ENCODE measurements around the gene SLC35F2. TPM values are rescaled to one million over a fixed set of nuclear protein-coding genes. Genes with fewer than 3 reads are reported as not detected.
"Not testable (repeated sequence)": the region's sequence is repeated elsewhere in the genome, so short reads cannot be mapped to it uniquely, and the experiment has no call there.

SLC35F2 gene
- total RNA-seq, 1 experiment from 2014 or later, result 135 TPM

DNA sequence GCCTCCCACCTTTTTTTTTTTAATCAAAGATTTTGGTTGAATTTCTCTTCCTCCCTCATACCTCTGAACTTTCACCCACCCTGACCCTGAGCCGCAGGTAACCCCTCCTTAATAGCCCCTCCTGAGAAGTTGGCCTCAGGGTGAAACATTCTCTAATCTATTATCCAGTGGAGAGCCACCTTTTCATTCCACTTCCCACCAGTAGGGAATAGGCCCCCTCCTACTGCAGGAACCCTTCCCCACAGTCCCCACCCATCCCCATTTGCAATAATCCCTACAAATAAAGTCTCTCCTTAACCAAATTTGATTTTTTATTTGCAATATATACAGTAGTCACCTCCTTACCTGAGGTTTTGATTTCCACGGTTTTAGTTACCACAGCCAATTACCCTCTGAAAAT, 2.1 kb upstream of the SLC35F2 start:
- no peak for DNase-seq
- H3K9me3 ChIP-seq (ENCODE audit: low read length), result no peaks in the 10 kb centered on the region
- no peak overlapping the region for H3K9ac ChIP-seq (ENCODE audit: low read length)
- H3K27me3 ChIP-seq (ENCODE audit: low read length), result no peaks in the 10 kb centered on the region
- H3K9me2 ChIP-seq (replicated peaks; ENCODE audit: insufficient read depth, low read length), result no peaks in the 10 kb centered on the region
- H3K79me2 ChIP-seq (ENCODE audit: low read length), result peaks cover 35% of the 10 kb centered on the region
- H3K27ac ChIP-seq (ENCODE audit: low read length), result no peak overlapping the region
- H3K36me3 ChIP-seq (ENCODE audit: insufficient read depth, low read length), result no peaks in the 10 kb centered on the region
- H3K4me1 ChIP-seq (ENCODE audit: low read length), result peaks cover 24% of the 10 kb centered on the region
- no peak overlapping the region for H3K4me3 ChIP-seq (ENCODE audit: low read length)
- H4K20me1 ChIP-seq (ENCODE audit: insufficient read depth, low read depth, low read length), result peaks cover 12% of the 10 kb centered on the region; the same call in 1 of the 2 replicates
- H2AFZ ChIP-seq (ENCODE audit: low read length), result no peak overlapping the region
- H3K4me2 ChIP-seq (ENCODE audit: low read depth, low read length, poor library complexity, severe bottlenecking), result no peak overlapping the region

DNA sequence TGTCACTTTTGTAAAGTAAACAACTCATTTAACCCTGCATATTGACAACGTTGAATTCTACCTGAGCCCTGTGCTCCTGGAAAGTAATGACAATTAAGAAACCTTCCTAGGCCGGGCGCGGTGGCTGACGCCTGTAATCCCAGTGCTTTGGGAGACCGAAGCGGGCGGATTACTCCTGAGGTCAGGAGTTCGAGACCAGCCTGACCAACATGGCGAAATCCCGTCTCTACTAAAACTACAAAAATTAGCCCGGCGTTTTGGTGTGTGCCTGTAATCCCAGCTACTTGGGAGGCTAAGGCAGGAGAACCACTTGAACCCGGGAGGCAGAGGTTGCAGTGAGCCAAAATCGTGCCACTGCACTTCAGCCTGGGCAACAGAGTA, 1.6 kb upstream of the SLC35F2 start:
- H3K4me3 ChIP-seq (ENCODE audit: low read length), result peak overlapping the region; percentile 82; the same call in 1 of the 2 replicates
- H3K4me2 ChIP-seq (ENCODE audit: low read depth, low read length, poor library complexity, severe bottlenecking), result peak overlapping the region; percentile 89
- not testable (repeated sequence) for H3K27ac ChIP-seq (ENCODE audit: low read length); H3K9me2 ChIP-seq (replicated peaks; ENCODE audit: insufficient read depth, low read length); H3K27me3 ChIP-seq (ENCODE audit: low read length); H3K9me3 ChIP-seq (ENCODE audit: low read length); H3K36me3 ChIP-seq (ENCODE audit: insufficient read depth, low read length); DNase-seq
- H3K4me1 ChIP-seq (ENCODE audit: low read length), result peaks cover 24% of the 10 kb centered on the region
- H2AFZ ChIP-seq (ENCODE audit: low read length), result peak overlapping the region; percentile 97
- peaks cover 13% of the 10 kb centered on the region; the same call in 1 of the 2 replicates for H4K20me1 ChIP-seq (ENCODE audit: insufficient read depth, low read depth, low read length)
- H3K9ac ChIP-seq (ENCODE audit: low read length), result peak overlapping the region; percentile 85
- H3K79me2 ChIP-seq (ENCODE audit: low read length), result peaks cover 40% of the 10 kb centered on the region

DNA sequence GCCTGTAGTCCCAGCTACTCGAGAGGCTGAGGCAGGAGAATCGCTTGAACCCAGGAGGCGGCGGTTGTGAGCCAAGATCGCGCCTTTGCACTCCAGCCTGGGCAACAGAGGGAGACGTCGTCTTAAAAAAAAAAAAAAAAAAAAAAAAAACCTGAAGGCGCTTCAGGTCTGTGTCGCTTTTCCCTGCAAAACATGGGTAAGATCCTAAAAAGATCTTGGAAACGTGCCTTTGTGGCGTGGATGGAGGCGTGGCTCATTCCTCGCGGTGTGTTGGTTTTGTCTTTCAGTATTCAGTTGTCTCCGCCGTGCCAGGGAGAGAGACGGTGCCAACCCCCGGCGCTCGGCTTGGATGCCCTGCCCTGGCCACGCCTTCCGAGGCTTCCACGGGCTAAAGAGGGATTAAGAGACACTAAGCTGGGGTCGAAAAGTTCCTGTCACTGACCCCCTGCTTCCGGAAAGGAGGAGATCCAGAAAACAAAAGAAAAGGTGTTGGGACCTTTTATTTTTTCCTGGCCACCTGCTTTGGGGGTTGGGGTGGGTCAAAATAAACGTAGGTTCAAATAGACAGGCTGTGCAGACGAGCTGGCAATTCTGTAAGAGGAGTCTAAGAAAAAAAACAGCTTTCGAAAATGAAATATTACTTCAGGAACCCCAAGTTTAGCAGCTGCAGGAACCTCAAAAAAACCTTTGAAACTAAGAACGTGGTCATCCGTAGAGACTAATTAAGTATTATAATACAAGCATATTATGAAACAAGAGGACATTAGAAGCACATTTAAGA, 1.1 kb upstream of the SLC35F2 start:
- H3K9ac ChIP-seq (ENCODE audit: low read length), result peak overlapping the region; percentile 85
- H3K27me3 ChIP-seq (ENCODE audit: low read length), result no peaks in the 10 kb centered on the region
- peaks cover 19% of the 10 kb centered on the region for H4K20me1 ChIP-seq (ENCODE audit: insufficient read depth, low read depth, low read length)
- peak overlapping the region; percentile 82 for H3K4me3 ChIP-seq (ENCODE audit: low read length)
- no peaks in the 10 kb centered on the region for H3K9me2 ChIP-seq (replicated peaks; ENCODE audit: insufficient read depth, low read length)
- peak overlapping the region; percentile 97 for H2AFZ ChIP-seq (ENCODE audit: low read length)
- H3K27ac ChIP-seq (ENCODE audit: low read length), result 0 out of 2 replicates have a peak overlapping the region, but pooled peaks have one; percentile 56
- no peaks in the 10 kb centered on the region for H3K9me3 ChIP-seq (ENCODE audit: low read length)
- peak overlapping the region; percentile 89 for H3K4me2 ChIP-seq (ENCODE audit: low read depth, low read length, poor library complexity, severe bottlenecking)
- peaks cover 5% of the 10 kb centered on the region; the same call in 1 of the 2 replicates for H3K36me3 ChIP-seq (ENCODE audit: insufficient read depth, low read length)
- DNase-seq, result peak; percentile 78
- H3K4me1 ChIP-seq (ENCODE audit: low read length), result peaks cover 24% of the 10 kb centered on the region
- H3K79me2 ChIP-seq (ENCODE audit: low read length), result peaks cover 46% of the 10 kb centered on the region

DNA sequence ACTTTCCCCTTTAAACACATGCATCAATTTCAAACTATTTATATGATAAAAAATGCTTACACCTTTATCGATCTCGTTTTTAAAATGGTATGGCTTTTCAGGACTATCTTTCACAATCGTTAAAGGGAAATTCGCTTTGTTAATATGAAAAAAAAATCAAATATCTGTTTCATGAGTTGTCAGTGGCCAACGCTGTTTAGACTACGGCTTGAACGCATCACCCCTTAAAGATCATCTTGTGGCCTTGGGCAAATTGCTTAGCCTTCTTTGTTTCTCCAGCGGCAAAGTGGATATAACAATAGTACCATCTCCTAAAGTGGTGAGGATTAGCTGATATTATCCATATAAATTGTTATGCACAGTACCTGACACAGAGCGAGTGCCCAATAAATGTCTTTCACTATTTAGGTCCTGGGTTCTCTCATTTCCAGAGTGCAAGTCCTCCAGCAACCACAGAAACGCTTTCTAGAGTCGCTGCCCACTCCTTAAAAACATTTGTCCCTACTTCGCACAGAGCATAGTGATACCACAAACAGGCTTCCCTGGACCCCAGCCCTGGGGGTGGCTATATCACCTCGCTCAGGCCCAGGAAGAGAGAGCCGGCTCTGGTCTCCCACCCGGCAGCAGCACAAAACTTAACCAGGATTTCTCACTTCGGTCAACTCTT, 904 bp downstream of the SLC35F2 start:
- peak overlapping the region; percentile 97 for H2AFZ ChIP-seq (ENCODE audit: low read length)
- H3K27me3 ChIP-seq (ENCODE audit: low read length), result no peaks in the 10 kb centered on the region
- peak overlapping the region; percentile 85 for H3K9ac ChIP-seq (ENCODE audit: low read length)

DNA sequence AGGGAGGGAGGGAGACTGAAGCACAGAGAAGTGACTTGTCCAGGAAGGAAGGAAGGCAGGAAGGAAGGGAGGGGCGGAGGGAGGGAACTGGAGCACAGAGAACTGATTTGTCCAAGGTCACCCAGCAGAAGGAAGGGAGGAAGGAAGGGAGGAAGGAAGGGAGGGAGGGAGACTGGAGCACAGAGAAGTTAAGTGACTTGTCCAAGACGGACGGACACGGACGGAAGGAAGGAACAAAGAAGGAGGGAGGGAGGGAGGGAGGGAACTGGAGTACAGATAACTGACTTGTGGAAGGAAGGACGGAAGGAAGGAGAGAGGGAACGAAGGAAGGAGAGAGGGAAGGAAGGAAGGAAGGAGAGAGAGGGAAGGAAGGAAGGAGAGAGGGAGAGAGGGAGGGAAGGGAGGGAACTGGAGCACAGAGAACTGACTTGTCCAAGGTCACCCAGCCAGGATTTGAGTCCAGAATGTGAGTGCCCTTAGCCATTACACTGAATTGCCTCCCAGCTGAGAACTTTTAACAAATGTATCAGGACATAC, 1.5 kb downstream of the SLC35F2 start:
- H3K4me2 ChIP-seq (ENCODE audit: low read depth, low read length, poor library complexity, severe bottlenecking), result peak overlapping the region; percentile 89
- peaks cover 5% of the 10 kb centered on the region; the same call in 1 of the 2 replicates for H3K36me3 ChIP-seq (ENCODE audit: insufficient read depth, low read length)
- no peaks in the 10 kb centered on the region for H3K9me3 ChIP-seq (ENCODE audit: low read length)
- peak overlapping the region; percentile 82 for H3K4me3 ChIP-seq (ENCODE audit: low read length)
- no peaks in the 10 kb centered on the region for H3K27me3 ChIP-seq (ENCODE audit: low read length)
- peaks cover 24% of the 10 kb centered on the region for H3K4me1 ChIP-seq (ENCODE audit: low read length)
- H3K27ac ChIP-seq (ENCODE audit: low read length), result peak overlapping the region; percentile 56; the same call in 1 of the 2 replicates
- H3K79me2 ChIP-seq (ENCODE audit: low read length), result peaks cover 72% of the 10 kb centered on the region
- no peak overlapping the region for H2AFZ ChIP-seq (ENCODE audit: low read length)
- H3K9ac ChIP-seq (ENCODE audit: low read length), result peak overlapping the region; percentile 85
- DNase-seq, result peak; percentile 55
- H3K9me2 ChIP-seq (replicated peaks; ENCODE audit: insufficient read depth, low read length), result no peaks in the 10 kb centered on the region
- peaks cover 26% of the 10 kb centered on the region for H4K20me1 ChIP-seq (ENCODE audit: insufficient read depth, low read depth, low read length)

More for the DNA sequence above, 904 bp downstream of the SLC35F2 start:
- H4K20me1 ChIP-seq (ENCODE audit: insufficient read depth, low read depth, low read length), result peaks cover 25% of the 10 kb centered on the region
- no peaks in the 10 kb centered on the region for H3K9me2 ChIP-seq (replicated peaks; ENCODE audit: insufficient read depth, low read length)
- peak overlapping the region; percentile 89 for H3K4me2 ChIP-seq (ENCODE audit: low read depth, low read length, poor library complexity, severe bottlenecking)
- no peak for DNase-seq
- no peaks in the 10 kb centered on the region for H3K9me3 ChIP-seq (ENCODE audit: low read length)
- H3K4me1 ChIP-seq (ENCODE audit: low read length), result peaks cover 24% of the 10 kb centered on the region
- H3K27ac ChIP-seq (ENCODE audit: low read length), result peak overlapping the region; percentile 56
- H3K79me2 ChIP-seq (ENCODE audit: low read length), result peaks cover 65% of the 10 kb centered on the region
- H3K36me3 ChIP-seq (ENCODE audit: insufficient read depth, low read length), result peaks cover 5% of the 10 kb centered on the region; the same call in 1 of the 2 replicates
- peak overlapping the region; percentile 82 for H3K4me3 ChIP-seq (ENCODE audit: low read length)

DNA sequence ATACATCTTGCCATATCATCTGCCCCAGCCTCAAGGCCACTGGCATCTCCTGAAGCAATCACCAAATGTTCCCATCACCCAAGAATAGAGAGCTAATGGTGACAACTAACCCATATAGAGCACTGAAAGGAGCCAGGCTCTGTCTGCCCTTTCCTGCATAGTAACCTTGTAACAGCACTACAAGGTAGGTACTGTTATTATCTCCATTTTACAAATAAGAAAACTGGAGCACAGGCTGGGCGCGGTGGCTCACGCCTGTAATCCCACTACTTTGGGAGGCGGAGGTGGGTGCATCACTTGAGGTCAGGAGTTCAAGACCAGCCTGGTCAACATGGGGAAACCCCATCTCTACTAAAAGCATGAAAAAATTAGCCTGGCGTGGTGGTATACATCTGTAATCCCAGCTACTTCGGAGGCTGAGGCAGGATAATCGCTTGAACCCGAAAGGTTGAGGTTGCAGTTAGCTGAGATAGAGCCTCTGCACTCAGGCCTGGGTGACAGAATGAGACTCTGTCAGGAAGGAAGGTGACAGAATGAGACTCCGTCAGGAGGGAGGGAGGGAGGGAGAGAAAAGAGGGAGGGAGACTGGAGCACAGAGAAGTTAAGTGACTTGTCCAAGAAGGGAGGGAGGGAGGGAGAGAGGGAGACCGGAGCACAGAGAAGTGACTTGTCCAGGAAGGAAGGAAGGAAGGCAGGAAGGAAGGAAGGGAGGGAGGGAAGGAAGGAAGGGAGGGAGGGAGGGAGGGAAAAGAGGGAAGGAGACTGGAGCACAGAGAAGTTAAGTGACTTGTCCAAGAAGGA, 2.2 kb downstream of the SLC35F2 start:
- H3K4me1 ChIP-seq (ENCODE audit: low read length), result peaks cover 24% of the 10 kb centered on the region
- H3K9me3 ChIP-seq (ENCODE audit: low read length), result no peaks in the 10 kb centered on the region
- no peaks in the 10 kb centered on the region for H3K27me3 ChIP-seq (ENCODE audit: low read length)
- H3K9ac ChIP-seq (ENCODE audit: low read length), result peak overlapping the region; percentile 85; the same call in 1 of the 2 replicates
- H3K4me3 ChIP-seq (ENCODE audit: low read length), result peak overlapping the region; percentile 82; the same call in 1 of the 2 replicates
- no peaks in the 10 kb centered on the region for H3K9me2 ChIP-seq (replicated peaks; ENCODE audit: insufficient read depth, low read length)
- H3K36me3 ChIP-seq (ENCODE audit: insufficient read depth, low read length), result peaks cover 5% of the 10 kb centered on the region; the same call in 1 of the 2 replicates
- H4K20me1 ChIP-seq (ENCODE audit: insufficient read depth, low read depth, low read length), result peaks cover 33% of the 10 kb centered on the region
- peaks cover 79% of the 10 kb centered on the region for H3K79me2 ChIP-seq (ENCODE audit: low read length)
- H3K4me2 ChIP-seq (ENCODE audit: low read depth, low read length, poor library complexity, severe bottlenecking), result peak overlapping the region; percentile 89
- no peak for DNase-seq
- H3K27ac ChIP-seq (ENCODE audit: low read length), result no peak overlapping the region
- no peak overlapping the region for H2AFZ ChIP-seq (ENCODE audit: low read length)

DNA sequence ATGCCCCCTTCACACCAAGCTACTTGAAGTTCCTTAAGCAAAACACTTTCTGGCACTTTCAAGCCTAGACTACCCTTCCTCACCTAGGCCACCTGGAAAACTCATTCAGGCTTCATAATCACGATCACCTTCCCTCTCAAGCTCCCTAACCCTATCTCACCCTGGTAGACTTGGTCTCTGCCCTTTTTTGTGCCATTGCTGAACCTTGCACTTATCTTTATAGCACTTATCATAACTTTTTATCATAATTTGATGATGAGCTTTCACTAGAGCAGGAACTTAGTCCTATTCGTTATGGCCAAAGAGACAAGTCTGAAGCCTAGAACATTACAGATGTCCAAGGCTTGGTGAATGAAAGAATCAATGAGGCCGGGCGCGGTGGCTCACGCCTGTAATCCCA, 5.5 kb downstream of the SLC35F2 start:
- no peak overlapping the region for H3K4me2 ChIP-seq (ENCODE audit: low read depth, low read length, poor library complexity, severe bottlenecking)
- H3K9me2 ChIP-seq (replicated peaks; ENCODE audit: insufficient read depth, low read length), result no peaks in the 10 kb centered on the region
- no peak for DNase-seq
- no peak overlapping the region for H2AFZ ChIP-seq (ENCODE audit: low read length)
- peaks cover 97% of the 10 kb centered on the region for H3K79me2 ChIP-seq (ENCODE audit: low read length)
- H3K4me3 ChIP-seq (ENCODE audit: low read length), result no peak overlapping the region
- no peak overlapping the region for H3K27ac ChIP-seq (ENCODE audit: low read length)
- H3K9ac ChIP-seq (ENCODE audit: low read length), result no peak overlapping the region
- H3K36me3 ChIP-seq (ENCODE audit: insufficient read depth, low read length), result peaks cover 5% of the 10 kb centered on the region; the same call in 1 of the 2 replicates
- H3K9me3 ChIP-seq (ENCODE audit: low read length), result no peaks in the 10 kb centered on the region
- H3K4me1 ChIP-seq (ENCODE audit: low read length), result peaks cover 32% of the 10 kb centered on the region
- no peaks in the 10 kb centered on the region for H3K27me3 ChIP-seq (ENCODE audit: low read length)
- peaks cover 50% of the 10 kb centered on the region for H4K20me1 ChIP-seq (ENCODE audit: insufficient read depth, low read depth, low read length)
